K562 treated with DMSO at 1 percent for 4 hours (cell line): ENCODE results near the gene ANGEL2. TPM values are rescaled to one million over a fixed set of nuclear protein-coding genes. Genes with fewer than 3 reads are reported as not detected.

Experiments used
- total RNA-seq: library from RNA; unstranded; fragments of 300-600 nt; gene quantifications from 2 replicates; pipeline ENCODE4 v1.2.3, GENCODE V29; 2022; ENCODE audit not compliant: insufficient read depth

ANGEL2 gene, protein sequence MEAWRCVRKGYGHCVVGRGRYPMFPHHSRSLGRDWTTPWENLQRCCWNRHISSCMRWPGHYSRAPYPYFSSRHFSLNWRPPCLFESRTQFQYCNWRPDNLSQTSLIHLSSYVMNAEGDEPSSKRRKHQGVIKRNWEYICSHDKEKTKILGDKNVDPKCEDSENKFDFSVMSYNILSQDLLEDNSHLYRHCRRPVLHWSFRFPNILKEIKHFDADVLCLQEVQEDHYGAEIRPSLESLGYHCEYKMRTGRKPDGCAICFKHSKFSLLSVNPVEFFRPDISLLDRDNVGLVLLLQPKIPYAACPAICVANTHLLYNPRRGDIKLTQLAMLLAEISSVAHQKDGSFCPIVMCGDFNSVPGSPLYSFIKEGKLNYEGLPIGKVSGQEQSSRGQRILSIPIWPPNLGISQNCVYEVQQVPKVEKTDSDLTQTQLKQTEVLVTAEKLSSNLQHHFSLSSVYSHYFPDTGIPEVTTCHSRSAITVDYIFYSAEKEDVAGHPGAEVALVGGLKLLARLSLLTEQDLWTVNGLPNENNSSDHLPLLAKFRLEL
- 12.1 and 19.2 TPM in 2 replicates for total RNA-seq

DNA sequence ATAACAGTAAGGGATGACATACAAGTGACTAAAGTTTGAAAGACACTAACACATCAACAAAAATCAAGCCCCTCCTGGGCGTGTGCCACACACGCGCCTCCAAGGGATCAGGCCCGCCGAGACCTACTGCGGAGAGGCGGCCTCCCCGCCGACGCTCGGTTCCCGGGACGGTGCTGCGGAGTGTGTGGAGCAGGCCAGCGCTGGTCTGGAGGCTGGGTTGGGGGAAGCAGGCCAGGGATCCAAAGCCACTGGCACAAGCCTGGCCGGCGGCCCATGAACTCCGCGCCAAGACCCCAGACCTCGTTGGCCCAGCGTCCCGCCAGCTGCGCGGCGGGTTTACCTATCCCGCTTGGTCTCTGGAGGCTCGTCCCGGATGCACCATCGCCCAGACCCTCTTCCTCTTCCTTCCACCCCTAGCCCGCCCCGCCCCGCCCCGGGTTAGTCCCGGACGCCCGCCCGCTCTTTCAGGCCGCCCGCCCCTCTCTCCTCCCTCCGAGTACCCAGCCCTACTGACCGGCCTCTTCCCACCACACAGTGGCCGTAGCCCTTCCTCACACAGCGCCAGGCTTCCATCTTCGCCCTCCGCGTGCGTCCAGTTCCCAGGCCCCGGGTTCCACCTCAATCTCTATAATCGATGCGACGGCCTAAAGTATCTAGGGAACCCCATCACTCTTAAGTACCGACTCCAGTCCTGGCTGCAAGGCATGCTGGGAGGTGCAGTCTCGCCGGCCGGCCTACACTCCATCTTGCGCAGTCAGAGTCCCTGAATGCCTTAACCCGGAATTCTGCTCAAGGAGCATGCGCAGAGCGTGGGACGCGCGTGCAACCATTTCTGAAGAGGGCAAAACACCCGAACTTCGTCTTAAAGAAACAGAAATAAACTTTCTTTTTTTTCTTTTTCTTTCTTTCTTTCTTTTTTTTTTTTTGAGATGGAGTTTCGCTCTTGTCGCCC is at the start of gene ANGEL2:
Gene ANGEL2, minus strand, starts transcription at position 769 of the 952 bp plus-strand sequence. Its CDS starts 196 bp downstream, at position 573.

DNA sequence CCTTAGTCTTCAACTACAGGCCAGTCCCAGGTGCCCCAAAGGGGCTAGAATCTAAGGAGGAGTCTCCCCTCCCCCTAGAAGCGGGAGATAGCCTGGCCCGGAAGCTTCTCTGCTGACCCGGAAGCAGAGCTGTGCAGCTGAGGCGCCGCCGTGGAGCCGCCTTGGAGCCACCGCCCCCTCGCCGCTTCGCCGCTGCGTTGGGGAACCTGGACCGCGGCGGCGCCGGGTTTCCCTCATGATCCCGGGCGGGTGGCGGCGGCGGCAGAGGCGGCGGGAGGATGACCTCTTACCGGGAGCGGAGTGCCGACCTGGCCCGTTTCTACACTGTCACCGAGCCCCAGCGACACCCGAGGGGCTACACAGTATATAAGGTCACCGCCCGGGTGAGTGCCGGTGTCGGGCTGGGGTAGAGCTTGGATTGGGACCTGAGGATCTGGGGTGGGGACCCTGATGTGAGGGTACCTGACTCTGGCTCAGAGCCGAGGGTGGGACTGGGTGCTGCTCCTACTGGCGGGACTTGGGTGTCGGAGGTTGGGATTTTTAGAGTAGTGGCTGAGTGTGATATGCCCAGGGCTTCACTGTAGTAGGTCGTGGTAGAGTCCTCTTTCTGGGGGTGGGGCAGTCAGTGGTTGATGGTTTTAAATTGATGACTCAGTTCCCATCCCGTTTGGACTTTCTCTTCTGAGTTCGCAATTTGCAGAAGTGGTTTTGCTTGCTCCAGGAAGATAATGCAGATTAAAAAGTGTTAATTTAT is 35.6 kb upstream of the ANGEL2 start, which contains the start of gene RPS6KC1:
Gene RPS6KC1, plus strand, starts transcription at position 115 of the 754 bp plus-strand sequence. Its CDS starts 164 bp downstream, at position 279.

DNA sequence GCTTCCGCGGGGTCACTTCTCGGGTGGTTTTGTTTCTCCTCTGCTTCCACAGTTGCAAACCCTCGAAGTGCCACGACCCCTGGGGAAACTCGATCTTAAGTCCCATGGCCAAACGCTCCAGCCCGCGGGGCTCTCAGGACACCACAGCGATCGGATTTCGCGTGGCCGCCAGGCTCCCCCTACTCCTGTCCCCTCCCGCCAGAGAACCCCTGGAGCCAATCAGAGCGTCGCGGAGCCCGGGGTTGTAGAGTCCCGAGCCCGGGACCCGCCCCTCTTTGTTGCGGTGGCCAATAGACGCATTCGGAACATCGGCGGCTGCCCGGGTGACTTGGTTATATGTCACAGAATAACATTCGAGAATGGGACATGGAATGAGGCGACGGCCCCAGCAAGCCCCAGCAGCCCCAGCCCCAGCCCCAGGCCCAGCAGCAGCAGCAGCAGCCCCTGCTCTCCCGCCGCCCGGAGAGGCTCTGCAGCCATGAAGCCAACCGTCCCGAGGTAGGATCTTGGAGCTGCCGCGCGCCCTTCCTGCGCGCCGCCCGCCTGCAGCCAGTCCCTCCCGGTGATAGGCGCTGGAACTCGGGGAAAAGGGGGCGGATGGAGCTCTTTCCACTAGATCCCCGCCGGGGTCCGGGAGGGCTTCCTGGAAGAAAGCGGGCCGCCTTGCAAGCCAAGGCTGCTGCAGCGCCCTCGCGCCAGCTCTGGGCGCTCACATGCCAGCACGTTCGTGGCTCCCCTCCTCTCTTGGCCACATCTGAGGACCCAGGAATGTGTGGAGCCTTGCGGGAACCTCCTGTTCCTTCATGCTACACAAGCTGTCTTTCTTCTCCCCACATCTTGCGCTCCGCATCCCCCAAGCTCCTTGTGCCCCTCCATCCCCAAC is 65.2 kb downstream of the ANGEL2 start, which contains the start of gene VASH2:
Gene VASH2, plus strand, starts transcription at position 299 of the 883 bp plus-strand sequence. CDS start 1,002 bp downstream, outside the sequence.

Other genes starting within 250 kb of the ANGEL2 start
- 30.1 and 43.3 TPM in 2 replicates for gene NSL1, start 224.1 kb downstream of the ANGEL2 start, total RNA-seq
- 17.1 and 20.0 TPM in 2 replicates for gene TATDN3, start 224.0 kb downstream of the ANGEL2 start, total RNA-seq
- not detected in 2 replicates for gene SPATA45, start 168.2 kb downstream of the ANGEL2 start, total RNA-seq
- gene FLVCR1, start 157.6 kb downstream of the ANGEL2 start, total RNA-seq: 1.8 and 4.9 TPM in 2 replicates
- gene VASH2, start 65.3 kb downstream of the ANGEL2 start, total RNA-seq: not detected in 2 replicates
- 11.5 and 15.6 TPM in 2 replicates for gene RPS6KC1, start 35.4 kb upstream of the ANGEL2 start, total RNA-seq